H1 (cell line): Measurements from ENCODE around the gene FIGNL1. TPM values are rescaled to one million over a fixed set of nuclear protein-coding genes. Genes with fewer than 3 reads are reported as not detected.

Experiments used
- FOSL1 ChIP-seq: IDR thresholded peaks from 2 replicates; pipeline ENCODE4 v1.6.1; 2011; ENCODE audit warnings: mild to moderate bottlenecking, low read depth, low read length, moderate library complexity; ENCODE audit not compliant: insufficient read depth
- NANOG ChIP-seq: IDR thresholded peaks from 2 replicates; pipeline ENCODE4 v1.6.1; 2011; ENCODE audit warnings: low read length, low read depth, mild to moderate bottlenecking, inconsistent platforms; ENCODE audit not compliant: insufficient read depth, poor library complexity, severe bottlenecking
- polyA plus RNA-seq, 7 experiments: library from polyadenylated mRNA; depleted of rRNA in 3 of 7; stranded (reverse) in 5 of 7; unstranded in 2 of 7; fragments of >200 nt in 5 of 7; fragments of 200-250 nt in 2 of 7; gene quantifications; 1 replicate in 5 of 7; 2 replicates in 1 of 7; 4 replicates in 1 of 7; pipeline versions ENCODE4 v1.2.1 to v1.2.3, GENCODE V29; 2011 to 2013; ENCODE audit warnings: missing spikeins in 2 of 7, mixed read lengths in 2 of 7
- total RNA-seq: library from RNA; stranded (reverse); fragmentation: NEBNext Ultra II Directional; extraction: Animal tissue kit (Norgen Biotek cat#: 25700); gene quantifications from 2 replicates; pipeline ENCODE4 v1.2.1, GENCODE V29; 2021

FIGNL1 gene
- total and polyA plus RNA-seq, 2 of the 8 experiments (the other 6 are each of a cell fraction or from before 2014, with no cell fraction given): 6.5 to 9.9 TPM

GRCh38 chr7:50486512-50486911, 36.4 kb upstream of the FIGNL1 start (continued):
- TF ChIP-seq FOSL1 (no peak), NANOG (no peak)
